Retinal pigment epithelial cell (primary cell): Measurements from ENCODE around the gene BCORL1.

Experiments used
- DNase-seq: peaks from one replicate; pipeline ENCODE4 v3.0.0-alpha.2; 2010; ENCODE audit warnings: low read depth
- H3K4me3 ChIP-seq: 2 replicates; pipeline ENCODE4 v1.5.1; 2011; ENCODE audit warnings: mild to moderate bottlenecking, low read length, control low read depth, moderate library complexity
- TF ChIP-seq, protein P1 (sequence below): conservative IDR thresholded peaks from 2 replicates; pipeline ENCODE4 v1.5.1; 2011; ENCODE audit warnings: low read depth, low read length, control low read depth, inconsistent platforms

Gene BCORL1

DNA sequence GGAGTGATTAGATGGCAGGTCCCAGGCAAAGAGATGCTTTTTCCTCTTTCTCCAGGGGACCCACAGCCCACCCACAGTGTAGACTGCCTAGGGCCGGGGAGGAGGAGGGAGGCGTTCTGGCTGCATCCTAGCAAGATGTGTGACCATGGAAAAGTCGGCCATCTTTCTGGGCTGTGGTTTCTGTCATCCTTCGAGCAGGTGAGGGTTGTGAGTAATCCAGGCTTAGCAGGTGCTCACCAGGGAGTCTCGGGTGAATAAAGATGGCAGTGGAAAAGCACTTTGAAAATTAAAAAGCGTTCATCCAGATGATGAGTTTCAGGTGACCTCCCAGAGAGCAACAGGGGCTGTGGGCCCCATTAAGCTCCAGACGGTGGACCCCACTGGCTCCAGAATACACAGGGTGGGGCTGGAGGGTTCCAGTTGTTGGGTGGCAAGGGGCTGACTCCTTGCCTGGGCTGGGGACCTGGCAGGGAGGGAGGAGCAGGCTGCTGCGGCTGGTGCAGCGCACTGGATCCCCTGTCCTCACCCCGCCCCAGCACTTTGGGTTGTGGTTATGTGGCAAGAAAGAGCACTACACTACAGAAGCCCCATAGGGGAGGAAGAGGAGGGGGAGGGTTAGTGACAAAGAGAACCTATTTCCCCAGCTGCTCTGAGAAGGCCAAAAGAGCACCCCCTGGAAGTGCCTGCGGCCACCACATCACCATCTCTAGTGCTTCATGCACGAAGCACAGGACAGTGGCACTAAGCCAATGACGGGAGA is 104.2 kb downstream of the BCORL1 start:
- H3K4me3 ChIP-seq, result no peak overlapping the region
- no peak for DNase-seq
- TF ChIP-seq, protein P1, sequence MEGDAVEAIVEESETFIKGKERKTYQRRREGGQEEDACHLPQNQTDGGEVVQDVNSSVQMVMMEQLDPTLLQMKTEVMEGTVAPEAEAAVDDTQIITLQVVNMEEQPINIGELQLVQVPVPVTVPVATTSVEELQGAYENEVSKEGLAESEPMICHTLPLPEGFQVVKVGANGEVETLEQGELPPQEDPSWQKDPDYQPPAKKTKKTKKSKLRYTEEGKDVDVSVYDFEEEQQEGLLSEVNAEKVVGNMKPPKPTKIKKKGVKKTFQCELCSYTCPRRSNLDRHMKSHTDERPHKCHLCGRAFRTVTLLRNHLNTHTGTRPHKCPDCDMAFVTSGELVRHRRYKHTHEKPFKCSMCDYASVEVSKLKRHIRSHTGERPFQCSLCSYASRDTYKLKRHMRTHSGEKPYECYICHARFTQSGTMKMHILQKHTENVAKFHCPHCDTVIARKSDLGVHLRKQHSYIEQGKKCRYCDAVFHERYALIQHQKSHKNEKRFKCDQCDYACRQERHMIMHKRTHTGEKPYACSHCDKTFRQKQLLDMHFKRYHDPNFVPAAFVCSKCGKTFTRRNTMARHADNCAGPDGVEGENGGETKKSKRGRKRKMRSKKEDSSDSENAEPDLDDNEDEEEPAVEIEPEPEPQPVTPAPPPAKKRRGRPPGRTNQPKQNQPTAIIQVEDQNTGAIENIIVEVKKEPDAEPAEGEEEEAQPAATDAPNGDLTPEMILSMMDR, result no peak

DNA sequence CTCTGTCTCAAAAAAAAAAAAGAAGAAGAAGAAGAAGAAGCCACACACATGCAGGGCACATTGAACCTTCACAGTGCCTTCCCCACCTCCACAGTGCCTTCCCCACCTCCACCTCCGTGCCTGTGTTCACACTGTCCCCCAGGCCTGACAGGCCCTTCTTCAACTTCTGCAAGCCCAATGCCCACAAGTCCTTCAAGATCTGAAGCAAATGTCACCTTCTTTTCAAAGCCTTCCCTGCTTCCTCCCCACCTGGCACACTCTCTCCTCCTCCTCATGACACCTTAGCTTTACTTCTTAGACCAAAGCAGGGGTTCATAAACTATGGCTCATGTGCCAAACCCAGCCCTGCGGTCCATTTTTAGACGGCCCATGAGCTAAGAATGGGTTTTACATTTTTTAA is 107.9 kb downstream of the BCORL1 start:
- no peak for DNase-seq
- no peak overlapping the region for H3K4me3 ChIP-seq
- TF ChIP-seq, protein P1, result no peak

DNA sequence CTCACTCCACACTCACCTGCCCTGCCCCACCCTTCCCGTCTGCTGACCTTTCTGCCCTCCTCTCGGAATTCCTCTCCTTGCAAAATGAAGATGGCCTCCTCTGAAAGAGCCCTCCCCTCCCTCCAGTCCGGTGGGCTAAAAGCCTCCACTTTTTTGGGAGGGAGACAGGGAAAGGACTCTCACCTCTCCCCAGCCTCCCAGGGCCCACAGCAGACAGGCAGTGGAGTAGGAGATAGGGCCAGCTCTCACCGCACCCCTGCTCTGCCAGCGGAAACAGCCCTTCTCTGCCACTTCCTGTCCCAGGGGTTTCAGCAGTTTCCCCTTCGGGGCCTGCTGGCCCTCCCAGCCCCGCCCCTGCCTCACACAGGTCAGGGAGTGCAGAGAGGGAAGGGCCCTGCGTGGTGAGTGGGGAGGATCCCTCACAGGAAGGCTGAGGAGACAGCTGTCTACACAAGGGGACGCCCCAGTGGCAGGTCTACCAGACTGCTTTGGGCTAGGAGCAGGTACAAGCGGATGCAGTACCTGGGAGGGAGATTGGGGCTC is 109.6 kb downstream of the BCORL1 start:
- TF ChIP-seq, protein P1, result no peak
- no peak for DNase-seq
- H3K4me3 ChIP-seq, result no peak overlapping the region

DNA sequence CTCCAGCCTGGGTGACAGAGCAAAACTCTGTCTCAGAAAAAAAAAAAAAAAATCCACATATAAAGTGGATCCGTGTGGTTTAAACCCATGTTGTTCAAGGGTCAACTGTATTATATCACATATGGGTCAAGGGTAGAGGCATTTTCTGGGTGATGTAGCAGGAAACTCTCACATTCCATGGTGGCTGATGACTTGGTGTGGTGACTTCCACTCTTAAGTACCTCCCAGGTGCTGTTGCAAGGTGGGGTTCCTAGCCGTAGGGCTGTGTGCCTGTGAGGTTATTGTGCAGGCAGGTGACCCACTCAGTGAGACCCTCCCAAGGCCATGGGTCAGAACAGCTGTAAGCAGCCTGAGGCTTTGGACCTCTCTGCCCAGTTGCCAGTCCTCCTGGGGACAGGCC is 110.8 kb downstream of the BCORL1 start:
- no peak for DNase-seq
- H3K4me3 ChIP-seq, result no peak overlapping the region
- TF ChIP-seq, protein P1, result no peak

DNA sequence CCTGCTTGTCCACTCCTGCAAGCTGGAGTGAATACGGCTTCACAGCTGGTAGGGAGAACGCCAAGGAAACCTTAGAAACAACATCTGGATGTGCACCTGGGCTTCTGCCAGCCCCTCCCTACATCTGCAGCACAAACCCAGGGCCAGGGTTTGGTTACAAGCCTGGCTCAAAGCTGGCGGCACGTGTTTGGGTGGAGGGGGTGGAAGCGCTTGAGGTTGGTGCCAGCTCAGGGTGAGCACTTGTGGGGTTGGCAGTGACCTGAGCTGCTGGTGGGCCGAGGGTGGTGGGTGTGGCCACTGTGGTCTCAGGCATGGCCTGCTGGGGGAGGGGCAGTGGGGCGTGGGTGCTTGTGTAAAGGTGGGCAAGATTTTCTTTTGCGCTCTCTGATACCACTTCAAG is 112.3 kb downstream of the BCORL1 start:
- TF ChIP-seq, protein P1, result no peak
- no peak for DNase-seq
- H3K4me3 ChIP-seq, result no peak overlapping the region

DNA sequence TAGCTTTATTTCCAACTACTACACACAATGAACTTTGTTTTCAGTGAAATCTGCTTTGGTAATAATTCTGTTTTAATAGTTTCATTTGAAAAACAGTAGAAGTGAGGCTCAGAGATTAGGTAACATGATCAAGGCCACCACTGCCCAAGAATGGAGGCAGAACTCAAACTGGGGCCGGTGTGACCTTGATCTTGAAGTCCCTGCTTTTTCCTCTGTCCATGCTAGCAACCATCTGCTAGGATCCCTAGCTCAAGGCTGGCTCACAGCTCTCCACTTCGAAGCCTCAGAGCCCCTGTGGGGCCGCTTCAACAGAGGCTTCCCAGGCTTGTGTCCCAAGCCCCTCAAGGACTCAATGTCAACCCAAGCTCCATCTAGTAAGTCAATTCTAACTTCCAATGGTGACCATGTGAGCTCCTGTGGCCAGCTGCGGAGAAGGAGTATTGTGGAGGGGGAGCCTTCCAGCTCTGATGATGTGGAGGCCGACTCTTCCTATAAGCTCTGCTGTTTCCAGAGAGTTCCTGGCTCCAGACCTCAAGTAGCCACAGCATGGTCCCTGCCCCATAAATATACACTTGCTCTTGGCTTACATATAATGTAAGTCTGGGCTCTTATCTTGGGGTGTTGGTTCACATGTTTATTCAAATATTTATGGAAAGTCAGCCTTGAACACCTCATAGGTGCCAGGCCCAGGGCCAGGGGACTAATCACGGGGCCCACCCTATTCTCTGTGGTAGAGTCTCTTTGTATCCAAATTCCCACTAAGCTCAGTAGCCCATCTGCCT is 113.0 kb downstream of the BCORL1 start:
- TF ChIP-seq, protein P1, result no peak
- DNase-seq, result no peak
- no peak overlapping the region for H3K4me3 ChIP-seq
